GM19328 (cell line): ENCODE results near the gene SELENOM.
"Not testable (repeated sequence)": the region's sequence is repeated elsewhere in the genome, so short reads cannot be mapped to it uniquely, and the experiment has no call there.

Source experiments
- ATAC-seq: cut with Tn5 transposase; IDR thresholded peaks from one replicate; pipeline ENCODE4 v1.9.1; 2021; ENCODE audit warnings: mild to moderate bottlenecking, moderate library complexity; ENCODE audit not compliant: unreplicated experiment

The SELENOM gene

DNA sequence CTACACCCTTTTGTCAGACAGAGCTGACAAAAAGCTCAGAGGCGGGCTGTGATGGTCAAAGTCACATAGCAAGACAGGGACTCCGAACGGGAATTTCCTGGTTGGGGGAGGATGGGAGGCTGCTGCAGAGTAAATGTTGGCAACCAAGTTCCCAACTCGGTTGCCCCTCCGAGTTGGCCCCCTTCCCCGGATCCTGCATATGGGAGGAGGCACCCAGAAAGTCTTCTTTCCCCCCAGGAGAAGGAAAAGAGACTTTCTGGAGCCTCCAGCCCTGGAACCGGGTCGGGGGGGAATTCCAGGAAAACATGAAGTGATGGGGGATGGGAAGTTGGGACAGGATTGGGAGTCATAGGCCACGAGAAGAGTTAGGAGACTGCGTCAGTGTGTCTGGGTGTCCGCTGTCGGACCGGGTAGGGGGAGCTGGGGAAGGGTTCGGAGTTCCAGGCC is 614 bp downstream of the SELENOM start:
- ATAC-seq: no peak

DNA sequence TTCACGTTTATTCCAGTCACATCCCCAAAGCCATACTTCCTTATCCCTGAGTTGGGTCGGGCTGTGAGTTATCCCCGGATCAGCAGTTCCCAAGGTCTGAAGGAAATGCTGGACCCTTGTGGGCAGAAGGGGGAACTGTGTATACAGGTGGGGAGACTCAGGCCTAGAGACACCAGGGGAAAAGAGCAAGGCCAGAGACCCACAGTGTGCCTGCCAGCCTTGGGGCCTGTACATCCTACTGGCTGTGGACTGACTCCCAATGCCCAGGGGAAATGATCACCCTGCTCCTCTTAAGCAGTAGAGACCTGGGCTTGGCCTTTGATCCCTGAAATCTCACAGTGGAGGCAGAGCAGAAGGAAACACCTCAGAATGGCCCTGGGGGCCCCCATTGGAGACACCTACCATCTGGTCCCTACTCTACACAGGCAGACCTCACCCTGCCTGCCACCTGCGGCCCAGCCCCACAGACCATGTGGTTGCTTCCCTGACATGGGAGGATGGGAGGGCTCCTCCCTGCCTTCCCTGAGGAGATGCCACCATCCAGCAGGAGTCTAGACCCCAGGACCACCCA is 1.3 kb downstream of the SELENOM start:
- ATAC-seq: no peak

DNA sequence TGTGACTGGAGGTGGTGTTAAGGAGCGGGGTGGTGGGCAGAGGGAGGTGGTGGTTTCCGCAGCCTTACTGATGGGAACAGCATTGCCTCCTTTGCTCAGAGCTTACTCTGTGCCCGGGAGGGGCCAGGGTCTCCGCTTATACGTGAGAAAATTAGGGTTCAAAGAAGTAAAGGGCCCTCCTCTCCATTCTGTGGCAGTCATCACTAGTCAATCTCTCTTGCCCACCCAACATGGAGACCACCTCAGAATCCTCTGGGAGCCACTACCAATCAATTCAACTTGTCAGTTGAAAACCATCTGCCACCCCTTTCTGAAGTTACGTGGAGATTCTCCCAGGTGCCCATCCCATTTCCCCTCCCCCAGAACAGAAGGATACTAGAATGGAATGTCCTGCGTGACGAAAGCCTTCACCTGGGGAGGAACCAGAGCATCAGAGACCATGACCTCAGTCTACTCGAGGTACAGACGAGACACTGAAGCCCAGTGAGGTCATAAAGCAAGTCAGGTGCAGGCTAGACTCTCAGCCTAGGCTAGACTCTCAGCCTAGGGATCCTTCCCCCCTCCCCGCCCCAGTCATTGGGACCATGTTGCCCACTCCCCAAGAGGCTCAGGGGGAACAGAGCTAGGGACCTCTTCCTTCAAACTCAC is 2.0 kb downstream of the SELENOM start:
- ATAC-seq: no peak

DNA sequence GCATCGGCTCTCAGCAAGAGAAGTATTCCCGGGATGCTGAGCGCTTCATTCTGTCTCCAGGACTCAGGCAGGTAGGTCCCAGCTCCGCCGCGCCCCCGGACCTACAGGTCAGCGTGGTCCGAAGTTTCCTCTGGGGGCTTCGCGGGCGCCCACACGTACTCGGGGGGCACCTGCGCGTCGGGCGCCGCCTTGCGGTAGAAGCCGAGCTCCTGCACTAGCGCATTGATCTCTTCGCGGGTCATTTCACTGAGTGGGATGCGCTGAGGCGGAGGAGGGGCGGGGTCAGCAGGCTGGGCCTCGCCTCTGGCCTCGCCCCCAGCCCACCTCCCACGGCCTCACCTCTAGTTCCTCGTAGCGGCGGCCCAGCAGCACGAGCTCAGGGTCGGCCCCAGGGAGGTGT is 2.5 kb downstream of the SELENOM start:
- ATAC-seq: no peak

DNA sequence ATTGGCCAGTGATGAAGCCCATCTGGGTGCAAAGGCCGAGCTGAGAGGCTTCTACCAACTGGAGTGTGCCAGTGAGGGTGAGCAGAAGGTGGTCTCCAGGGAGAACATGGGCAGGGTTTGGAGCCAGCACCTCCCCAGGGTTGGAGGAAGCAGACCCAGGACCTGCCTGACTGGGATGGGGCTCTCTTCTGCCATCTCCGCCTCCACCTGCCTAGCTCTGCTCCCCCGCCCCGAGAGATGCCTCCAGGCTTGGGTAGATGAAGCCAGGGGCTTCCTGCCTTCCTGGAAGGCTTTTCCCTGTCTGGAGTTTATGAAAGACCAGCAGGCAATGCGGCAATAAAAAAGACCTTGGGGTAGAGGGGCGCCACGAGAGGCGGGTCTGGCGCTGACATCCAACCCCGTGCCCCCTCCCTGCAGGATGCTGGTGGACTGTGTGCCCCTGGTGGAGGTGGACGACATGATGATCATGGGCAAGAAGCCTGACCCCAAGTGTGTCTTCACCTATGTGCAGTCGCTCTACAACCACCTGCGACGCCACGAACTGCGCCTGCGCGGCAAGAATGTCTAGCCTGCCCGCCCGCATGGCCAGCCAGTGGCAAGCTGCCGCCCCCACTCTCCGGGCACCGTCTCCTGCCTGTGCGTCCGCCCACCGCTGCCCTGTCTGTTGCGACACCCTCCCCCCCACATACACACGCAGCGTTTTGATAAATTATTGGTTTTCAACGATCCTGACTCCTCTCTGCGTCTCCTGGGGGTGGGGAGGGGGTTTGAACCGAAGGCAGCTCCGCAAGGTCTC is 3.3 kb downstream of the SELENOM start:
- no peak for ATAC-seq

DNA sequence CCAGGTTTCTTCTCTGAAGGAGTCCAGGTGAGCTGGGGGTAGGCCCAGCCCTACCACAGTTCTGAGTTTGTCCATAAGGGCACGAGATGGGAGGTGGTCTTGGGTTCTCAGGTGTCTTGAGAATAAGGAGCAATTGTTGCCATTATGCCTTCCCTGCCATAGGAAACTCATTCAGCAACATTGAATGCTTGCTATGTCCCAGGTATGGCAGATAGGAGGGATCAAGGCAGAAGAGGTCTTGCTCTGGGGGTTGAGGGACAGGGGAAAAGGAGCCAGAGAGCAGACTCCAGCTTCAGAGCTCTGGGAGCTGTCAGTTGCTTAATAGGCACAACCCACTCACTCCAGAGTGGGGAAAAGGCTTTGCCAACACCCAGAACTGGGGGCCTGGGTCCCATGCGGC is 4.3 kb downstream of the SELENOM start:
- no peak for ATAC-seq

DNA sequence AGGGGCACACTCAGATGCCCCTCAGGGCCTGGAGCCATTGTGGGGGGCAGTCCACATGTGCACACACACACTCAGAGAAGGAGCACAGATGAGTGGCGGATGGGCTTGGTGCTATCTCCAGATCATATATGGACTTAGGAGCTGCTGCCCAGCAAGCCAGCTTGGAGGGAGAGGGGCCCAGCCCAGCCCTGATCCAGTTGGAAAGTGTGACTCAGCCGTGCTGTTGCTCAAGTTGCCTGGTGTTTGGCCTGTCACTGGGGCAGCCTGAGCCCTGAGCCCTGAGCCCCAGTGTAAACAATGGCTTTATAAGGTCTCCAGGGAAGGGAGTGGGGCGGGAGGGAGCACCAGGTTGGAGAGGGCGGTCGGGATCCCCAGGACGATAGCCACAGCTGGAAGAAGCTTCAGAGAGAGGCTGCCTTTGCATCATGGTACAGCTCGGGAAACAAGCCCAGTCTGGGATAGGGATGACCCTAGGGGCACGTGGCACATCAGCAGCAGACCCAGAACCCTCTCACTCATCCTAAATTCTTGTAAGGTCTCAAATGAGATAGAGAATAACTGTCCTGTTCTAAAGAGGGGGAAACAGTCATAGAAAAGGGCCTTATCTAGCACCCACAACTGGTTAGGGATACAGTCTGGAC is 4.8 kb downstream of the SELENOM start:
- no peak for ATAC-seq

DNA sequence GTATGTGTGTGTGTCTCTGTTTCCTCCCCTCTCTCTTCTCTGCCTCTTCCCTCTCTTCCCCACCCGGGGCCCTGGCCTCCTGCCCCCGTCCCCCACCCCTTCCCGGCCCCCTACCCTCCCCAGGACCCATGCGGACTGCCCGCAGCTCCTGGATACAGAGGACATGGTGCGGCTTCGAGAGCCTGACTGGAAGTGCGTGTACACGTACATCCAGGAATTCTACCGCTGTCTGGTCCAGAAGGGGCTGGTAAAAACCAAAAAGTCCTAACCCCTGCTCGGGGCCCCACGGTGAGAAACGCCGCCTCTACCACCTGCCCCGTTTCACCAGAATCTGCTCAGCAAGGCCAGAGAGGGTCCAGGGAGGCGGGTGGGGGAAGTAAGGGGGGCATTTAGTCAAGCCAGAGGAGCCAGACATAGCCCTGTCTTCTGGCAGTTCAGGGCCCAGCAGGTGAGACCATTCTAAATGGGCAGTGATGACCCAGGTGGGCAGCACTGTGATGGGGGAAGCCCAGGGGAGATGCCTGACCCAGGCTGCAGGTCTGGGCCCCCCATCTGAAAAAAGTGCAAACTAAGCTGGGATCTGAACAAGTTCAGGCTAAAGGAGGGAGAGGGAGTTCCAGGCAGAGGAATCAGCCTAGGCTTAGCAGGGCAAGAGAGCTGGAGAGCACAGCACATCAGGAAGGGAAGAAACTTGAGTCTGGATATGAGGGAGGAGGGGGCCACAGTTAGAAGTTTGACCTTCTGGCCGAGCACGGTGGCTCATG is 6.4 kb downstream of the SELENOM start:
- no peak for ATAC-seq

DNA sequence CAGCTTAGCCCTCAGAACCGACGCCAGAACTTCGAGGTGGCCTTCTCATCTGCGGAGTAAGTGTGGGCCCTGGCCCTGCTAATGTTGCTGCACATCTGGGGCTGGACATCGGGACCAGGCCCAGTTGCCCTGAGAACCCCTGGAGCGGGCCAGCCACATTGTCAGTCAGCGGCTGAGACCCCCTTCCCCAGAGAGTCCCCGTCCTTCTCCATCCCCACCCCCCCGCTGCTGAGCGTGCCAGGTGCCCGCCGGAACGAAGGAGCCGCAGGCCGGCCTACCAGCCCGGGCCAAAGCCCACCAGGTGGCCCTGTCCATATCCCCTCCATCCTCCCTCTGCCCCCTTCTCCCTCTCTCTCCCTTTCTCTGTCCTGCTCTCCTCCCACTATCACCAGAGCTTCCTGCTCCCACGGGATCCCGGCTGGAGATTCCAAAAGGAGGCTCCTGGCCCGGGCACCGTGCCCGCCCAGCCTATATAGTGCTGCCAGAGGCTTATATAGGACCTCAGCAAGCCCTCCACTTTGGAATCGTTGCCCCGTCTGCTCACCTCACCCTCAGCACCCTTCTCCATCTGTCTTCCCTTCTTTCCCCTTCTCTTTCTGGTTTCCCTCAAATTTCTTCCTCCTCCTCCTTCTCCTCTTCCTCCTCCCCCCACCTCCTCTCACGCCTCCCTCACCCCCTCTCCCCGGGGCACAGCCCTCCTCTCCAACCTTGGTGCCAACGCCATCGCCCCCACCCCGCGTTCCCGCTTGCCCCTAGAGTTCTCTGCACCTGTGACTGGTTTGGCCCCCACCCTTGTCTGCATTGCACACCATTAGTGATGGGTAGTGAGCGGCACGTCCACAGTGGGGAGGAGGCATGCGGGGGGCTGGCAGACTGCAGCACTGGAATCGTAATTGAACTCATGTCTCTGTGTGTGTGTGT is 7.3 kb downstream of the SELENOM start:
- no peak for ATAC-seq

DNA sequence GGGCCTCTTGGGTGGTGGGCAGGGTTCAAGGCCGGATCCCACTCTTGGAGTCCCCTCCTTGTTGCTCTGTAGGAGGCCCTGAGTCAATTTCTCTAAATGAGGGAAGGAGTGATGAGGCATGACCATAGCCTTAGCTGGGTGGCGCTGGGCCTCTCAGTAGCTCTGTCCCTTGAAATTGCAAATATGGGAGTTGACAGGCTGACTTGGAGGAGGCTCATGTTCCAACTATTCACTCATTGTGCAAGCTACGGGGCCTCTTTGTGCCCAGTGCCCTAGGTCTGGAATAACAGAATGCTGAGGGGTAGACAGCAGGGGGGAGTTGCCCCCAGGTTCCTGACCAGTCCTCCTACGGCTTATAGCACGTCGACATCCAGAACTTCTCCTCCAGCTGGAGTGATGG is 8.0 kb downstream of the SELENOM start:
- ATAC-seq: no peak

DNA sequence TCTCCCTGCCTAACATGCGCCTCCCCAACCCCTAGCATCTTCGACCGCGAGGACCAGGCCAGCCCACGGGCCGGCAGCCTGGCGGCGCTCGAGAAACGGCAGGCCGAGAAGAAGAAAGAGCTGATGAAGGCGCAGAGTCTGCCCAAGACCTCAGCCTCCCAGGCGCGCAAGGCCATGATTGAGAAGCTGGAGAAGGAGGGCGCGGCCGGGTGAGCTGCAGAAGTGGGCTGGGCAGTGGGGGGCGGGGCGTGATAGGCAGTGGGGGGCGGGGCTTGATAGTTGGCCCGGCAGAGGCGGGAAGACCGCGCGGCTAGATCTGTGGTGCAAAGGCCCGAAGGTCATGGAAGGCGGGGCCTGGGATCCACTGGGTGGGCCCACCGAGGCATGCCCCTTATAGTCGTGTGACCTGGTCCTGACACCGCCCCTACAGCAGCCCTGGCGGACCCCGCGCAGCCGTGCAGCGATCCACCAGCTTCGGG is 8.7 kb downstream of the SELENOM start:
- ATAC-seq: no peak

DNA sequence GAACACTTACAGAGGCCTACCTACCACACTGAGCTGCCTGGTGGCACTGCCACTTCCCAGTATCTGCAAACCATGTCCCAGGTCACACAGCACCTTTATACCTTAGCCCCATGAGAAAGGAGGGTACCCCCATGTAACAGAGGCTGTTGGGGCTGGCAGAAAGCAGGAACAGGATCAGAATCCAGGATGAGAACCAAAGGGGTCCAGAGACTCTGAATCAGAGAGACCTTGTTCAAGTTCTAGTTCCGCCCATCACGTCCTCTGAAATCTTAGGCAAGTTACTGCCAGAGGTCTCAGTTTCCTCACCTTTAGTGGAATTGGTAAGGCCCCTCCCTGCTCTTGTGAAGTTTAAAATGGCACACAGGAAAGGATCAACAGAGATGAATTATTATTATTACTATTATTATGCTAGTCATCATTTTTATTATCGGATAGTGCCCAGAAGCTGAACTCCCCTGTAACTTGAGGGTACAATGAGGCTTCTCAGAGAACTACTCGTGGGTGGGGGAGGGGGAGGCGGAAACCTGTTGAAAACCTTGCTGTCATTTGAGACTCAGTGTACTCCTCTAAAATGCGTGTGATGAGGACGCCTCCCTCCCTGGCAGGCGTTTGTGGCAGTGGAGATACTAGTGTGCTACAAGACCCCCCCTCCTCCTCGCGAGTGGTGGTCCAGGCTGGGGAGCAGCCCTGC is 9.3 kb downstream of the SELENOM start:
- ATAC-seq: no peak

DNA sequence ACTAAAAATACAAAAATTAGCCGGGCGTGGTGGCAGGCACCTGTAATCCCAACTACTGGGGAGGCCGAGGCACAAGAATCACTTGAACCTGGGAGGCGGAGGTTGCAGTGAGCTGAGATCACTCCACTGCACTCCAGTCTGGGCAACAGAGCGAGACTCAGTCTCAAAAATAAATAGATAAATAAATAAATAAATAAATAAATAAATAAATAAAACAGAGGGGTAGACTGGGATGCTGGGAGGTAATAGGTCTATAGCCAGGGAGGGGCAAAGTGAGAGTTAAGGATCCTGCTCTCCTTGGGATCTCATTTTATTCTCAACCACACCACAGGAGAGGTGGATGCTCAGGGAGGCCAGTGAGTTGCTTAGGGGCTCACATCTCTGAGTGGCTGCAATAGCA is 9.8 kb downstream of the SELENOM start:
- ATAC-seq: not testable (repeated sequence)

DNA sequence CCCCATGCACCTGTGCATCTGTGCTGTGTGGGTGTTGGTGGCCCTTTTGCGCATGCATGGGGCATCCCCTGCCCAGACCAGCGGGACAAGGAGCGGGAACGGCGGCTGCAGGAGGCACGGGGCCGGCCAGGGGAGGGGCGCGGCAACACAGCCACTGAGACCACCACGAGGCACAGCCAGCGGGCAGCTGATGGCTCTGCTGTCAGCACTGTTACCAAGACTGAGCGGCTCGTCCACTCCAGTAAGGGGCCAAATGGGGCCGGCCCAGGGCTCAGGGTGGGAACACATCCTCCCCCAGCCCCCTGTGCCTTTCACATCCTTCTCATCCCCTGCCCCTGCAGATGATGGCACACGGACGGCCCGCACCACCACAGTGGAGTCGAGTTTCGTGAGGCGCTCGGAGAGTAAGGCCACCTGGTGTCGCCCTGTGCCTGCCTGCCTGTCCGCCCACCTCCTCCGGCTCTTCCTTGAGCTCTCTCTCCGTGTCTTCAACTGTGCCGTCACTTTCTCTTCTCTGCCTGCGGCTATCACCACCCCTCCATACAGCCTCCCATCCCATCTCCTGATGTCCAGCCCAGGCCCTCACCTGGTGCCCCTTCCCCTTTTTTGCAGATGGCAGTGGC is 10.6 kb downstream of the SELENOM start:
- no peak for ATAC-seq

DNA sequence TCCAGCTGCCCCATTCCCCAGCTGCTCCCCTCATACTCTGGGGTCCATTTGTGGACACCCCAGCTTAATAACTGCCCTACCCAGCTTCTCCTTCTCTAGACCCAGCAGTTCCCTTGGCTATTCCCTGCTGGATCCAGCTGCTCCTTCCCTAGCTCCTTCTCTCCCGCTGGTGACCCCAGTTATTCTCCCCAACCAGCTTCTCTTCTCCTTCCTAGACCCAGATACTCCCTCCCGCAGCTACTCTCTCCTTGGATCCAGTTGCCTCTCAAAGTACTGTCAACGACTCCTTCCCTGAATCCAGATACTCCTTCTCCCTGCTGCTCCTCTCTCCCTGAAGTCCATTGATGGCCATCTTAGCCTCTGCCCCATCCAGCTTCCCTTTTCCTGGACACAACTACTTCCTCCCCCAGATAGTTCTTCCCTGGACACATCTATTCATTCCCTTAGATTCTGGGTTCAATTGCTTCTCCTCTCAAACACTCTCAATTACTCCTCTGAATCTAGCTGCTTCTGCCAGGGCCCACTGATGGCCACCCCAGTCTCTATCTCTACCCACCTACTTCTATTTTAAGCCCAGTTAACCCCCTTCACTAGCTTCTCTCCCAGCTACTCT is 11.6 kb downstream of the SELENOM start:
- ATAC-seq: no peak

DNA sequence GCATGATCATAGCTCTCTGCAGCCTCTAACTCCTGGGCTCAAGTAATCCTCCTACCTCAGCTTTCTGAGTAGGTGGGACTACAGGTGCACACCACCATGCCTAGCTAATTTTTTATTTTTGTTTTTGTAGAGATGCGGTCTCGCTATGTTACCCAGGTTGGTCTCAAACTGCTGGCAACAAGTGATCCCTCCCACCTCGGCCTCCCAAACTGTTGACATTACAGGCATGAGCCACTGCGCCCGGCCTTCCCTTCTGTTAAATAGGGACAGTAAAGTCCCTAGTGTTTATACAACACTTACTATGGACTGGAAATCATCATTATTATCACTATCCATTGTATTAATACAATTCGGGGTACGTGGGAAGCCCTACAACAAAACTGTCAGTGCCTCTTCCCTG is 12.6 kb downstream of the SELENOM start:
- no peak for ATAC-seq

DNA sequence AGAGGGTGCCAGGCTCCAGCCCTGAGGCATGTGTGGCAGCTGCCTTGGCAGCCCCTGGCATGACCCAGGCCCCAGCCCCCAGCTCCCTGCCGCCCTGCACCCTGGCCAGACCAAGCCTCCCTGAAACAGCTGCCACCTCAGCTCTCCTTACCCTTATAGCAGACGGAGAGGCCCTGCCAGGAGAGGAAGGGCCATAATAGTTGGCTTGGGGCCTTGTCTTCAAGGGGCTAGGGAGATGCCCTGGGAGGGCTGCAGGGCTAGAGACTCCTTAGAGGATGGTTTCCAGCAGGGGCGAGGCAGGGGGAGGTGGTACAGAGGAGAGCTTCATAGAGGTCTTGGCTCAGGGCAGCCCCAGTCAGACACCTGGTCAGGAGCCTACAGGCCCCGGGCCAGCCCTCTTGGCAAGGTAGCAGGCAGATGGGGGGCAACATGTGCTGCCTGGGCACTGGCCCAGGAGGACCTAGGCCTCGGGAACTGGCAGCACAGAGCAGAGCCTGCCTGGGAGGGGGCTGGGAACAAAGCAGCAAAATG is 13.3 kb downstream of the SELENOM start:
- ATAC-seq: no peak
